MM.1S (cell line): ENCODE data around the gene PDE4B.
"Not testable (repeated sequence)": the region's sequence is repeated elsewhere in the genome, so short reads cannot be mapped to it uniquely, and the experiment has no call there.

Experiments used
- DNase-seq: peaks from one replicate; pipeline ENCODE4 v3.0.0-alpha.2; 2015
- H2AFZ ChIP-seq: fragments of 300-600 bp; sonication (generic); 2 replicates; pipeline ENCODE4 v1.6.0; 2016; ENCODE audit warnings: antibody characterized with exemption, low read length
- H3F3A ChIP-seq: fragments of 300-600 bp; sonication (generic); 2 replicates; pipeline ENCODE4 v1.6.1; 2016; ENCODE audit warnings: mild to moderate bottlenecking, antibody characterized with exemption, low read length, moderate library complexity, mixed read lengths; ENCODE audit not compliant: insufficient read depth
- H3K27ac ChIP-seq: fragments of 300-600 bp; sonication (generic); 2 replicates; pipeline ENCODE4 v1.5.1; 2016; ENCODE audit warnings: mild to moderate bottlenecking, low read length
- H3K27me3 ChIP-seq: fragments of 300-600 bp; sonication (generic); replicated peaks from 2 replicates; pipeline ENCODE4 v1.6.0; 2016; ENCODE audit warnings: low read length; ENCODE audit not compliant: insufficient read depth
- H3K36me3 ChIP-seq: fragments of 300-600 bp; sonication (generic); replicated peaks from 2 replicates; pipeline ENCODE4 v1.6.1; 2016; ENCODE audit warnings: mild to moderate bottlenecking, low read length, mixed read lengths; ENCODE audit not compliant: insufficient read depth
- H3K4me1 ChIP-seq: fragments of 300-600 bp; sonication (generic); 2 replicates; pipeline ENCODE4 v1.6.1; 2016; ENCODE audit warnings: low read length, mixed read lengths
- H3K4me2 ChIP-seq: fragments of 300-600 bp; sonication (generic); 2 replicates; pipeline ENCODE4 v1.6.0; 2016; ENCODE audit warnings: low read depth, low read length
- H3K4me3 ChIP-seq: fragments of 300-600 bp; sonication (generic); 2 replicates; pipeline ENCODE4 v1.5.1; 2016; ENCODE audit warnings: low read length, mixed read lengths
- H3K79me2 ChIP-seq: fragments of 300-600 bp; sonication (generic); 2 replicates; pipeline ENCODE4 v1.6.1; 2016; ENCODE audit warnings: mixed run types, low read length, mixed read lengths
- H3K9ac ChIP-seq: fragments of 300-600 bp; sonication (generic); 2 replicates; pipeline ENCODE4 v1.6.1; 2016; ENCODE audit warnings: low read length, mixed read lengths
- H3K9me2 ChIP-seq: fragments of 300-600 bp; sonication (generic); replicated peaks from 2 replicates; pipeline ENCODE4 v1.6.1; 2016; ENCODE audit warnings: mild to moderate bottlenecking, low read length, mixed read lengths; ENCODE audit not compliant: insufficient read depth
- H3K9me3 ChIP-seq: fragments of 300-600 bp; sonication (generic); replicated peaks from 2 replicates; pipeline ENCODE4 v1.6.1; 2016; ENCODE audit warnings: mild to moderate bottlenecking, low read length, mixed read lengths; ENCODE audit not compliant: insufficient read depth
- H4K20me1 ChIP-seq: fragments of 300-600 bp; sonication (generic); 2 replicates; pipeline ENCODE4 v1.6.1; 2016; ENCODE audit warnings: mild to moderate bottlenecking, low read length, moderate library complexity, mixed read lengths; ENCODE audit not compliant: insufficient read depth
- EZH2 ChIP-seq: fragments of 300-600 bp; sonication (generic); optimal IDR thresholded peaks from 2 replicates; pipeline ENCODE3; 2017; ENCODE audit warnings: low read depth, mild to moderate bottlenecking, antibody characterized with exemption, low read length, mixed read lengths
- EZH2phosphoT487 ChIP-seq: fragments of 300-600 bp; sonication (generic); IDR thresholded peaks from 2 replicates; pipeline ENCODE4 v1.6.1; 2018; ENCODE audit warnings: antibody characterized with exemption, low read length
- TF ChIP-seq, protein P1 (sequence below): fragments of 300-600 bp; sonication (generic); IDR thresholded peaks from 2 replicates; pipeline ENCODE4 v1.5.1; 2016; ENCODE audit warnings: antibody characterized with exemption, low read length, mixed read lengths

PDE4B gene

DNA sequence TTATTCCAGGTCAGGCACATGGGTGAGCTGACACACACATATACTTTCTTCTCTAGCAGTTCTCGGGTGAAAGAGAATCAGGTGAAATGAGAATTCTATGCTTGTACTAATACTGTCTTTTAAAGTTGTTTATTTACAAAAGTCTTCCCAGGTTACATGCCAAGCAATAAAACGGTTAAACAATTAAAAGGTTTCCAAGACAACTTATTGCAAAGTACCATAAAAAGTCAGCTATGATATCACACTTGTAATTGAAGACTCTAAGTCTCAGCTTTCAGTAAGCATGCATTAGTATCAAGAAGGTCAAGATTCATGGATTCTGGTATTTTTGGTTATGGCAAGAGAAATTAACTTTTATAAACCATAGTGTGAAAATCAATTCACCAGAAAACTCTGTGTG is 171.4 kb downstream of the PDE4B start:
- Histone ChIP-seq H3F3A (no peaks in the 10 kb centered on the region), H3K4me3 (no peak overlapping the region), H3K27ac (no peak overlapping the region), H3K9ac (no peak overlapping the region), H3K4me1 (no peaks in the 10 kb centered on the region), H3K36me3 (no peaks in the 10 kb centered on the region), H3K27me3 (no peaks in the 10 kb centered on the region), H3K79me2 (no peaks in the 10 kb centered on the region), H4K20me1 (no peaks in the 10 kb centered on the region), H3K9me3 (no peaks in the 10 kb centered on the region), H3K9me2 (no peaks in the 10 kb centered on the region), H2AFZ (no peak overlapping the region), H3K4me2 (no peak overlapping the region)
- TF ChIP-seq, protein P1, sequence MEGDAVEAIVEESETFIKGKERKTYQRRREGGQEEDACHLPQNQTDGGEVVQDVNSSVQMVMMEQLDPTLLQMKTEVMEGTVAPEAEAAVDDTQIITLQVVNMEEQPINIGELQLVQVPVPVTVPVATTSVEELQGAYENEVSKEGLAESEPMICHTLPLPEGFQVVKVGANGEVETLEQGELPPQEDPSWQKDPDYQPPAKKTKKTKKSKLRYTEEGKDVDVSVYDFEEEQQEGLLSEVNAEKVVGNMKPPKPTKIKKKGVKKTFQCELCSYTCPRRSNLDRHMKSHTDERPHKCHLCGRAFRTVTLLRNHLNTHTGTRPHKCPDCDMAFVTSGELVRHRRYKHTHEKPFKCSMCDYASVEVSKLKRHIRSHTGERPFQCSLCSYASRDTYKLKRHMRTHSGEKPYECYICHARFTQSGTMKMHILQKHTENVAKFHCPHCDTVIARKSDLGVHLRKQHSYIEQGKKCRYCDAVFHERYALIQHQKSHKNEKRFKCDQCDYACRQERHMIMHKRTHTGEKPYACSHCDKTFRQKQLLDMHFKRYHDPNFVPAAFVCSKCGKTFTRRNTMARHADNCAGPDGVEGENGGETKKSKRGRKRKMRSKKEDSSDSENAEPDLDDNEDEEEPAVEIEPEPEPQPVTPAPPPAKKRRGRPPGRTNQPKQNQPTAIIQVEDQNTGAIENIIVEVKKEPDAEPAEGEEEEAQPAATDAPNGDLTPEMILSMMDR = no peak
- TF ChIP-seq EZH2 (no peak), EZH2phosphoT487 (no peak)
- DNase-seq = no peak

DNA sequence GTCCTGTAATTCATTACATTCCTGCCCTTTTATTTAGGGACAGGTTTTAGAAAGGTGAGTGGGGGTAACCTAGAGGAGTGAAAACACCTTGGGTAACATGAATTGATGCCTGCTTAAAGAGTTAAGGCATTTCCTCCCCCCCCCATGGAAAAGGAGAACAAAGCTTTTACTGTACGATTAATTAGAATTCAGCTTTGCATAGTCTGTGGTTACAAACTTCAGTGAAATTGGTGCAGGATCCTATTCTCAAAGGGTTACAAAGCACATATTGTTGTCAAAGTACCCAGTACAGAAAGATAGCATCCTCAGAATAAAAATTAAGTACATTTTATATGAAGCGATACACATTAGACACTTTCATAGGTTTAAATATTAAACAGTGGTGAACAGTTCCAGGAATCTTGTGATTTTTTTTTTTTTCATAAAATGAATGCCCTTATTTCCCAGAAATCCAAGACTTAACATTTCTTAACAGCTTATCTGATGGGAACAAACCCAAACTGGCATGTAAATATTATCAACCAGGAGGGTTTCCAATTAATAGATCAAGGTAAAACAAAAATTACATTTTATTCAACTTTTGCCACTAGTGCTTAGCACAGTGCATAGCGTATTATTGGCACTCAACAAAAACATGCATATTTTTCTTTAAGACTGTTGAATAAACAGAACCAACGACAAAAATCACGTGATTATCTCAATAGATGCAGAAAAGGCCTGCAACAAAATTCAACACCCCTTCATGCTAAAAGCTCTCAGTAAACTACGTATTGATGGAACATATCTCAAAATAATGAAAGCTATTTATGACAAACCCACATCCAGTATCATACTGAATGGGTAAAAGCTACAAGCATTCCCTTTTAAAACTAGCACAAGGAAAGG is 172.7 kb downstream of the PDE4B start:
- H3K36me3 ChIP-seq = no peaks in the 10 kb centered on the region
- H3K27me3 ChIP-seq = no peaks in the 10 kb centered on the region
- DNase-seq = no peak
- no peaks in the 10 kb centered on the region for H3K4me1 ChIP-seq
- no peak overlapping the region for H3K4me3 ChIP-seq
- no peaks in the 10 kb centered on the region for H3K9me3 ChIP-seq
- TF ChIP-seq, protein P1 = no peak
- H3K4me2 ChIP-seq = no peak overlapping the region
- no peaks in the 10 kb centered on the region for H3F3A ChIP-seq
- no peaks in the 10 kb centered on the region for H4K20me1 ChIP-seq
- H3K27ac ChIP-seq = no peak overlapping the region
- H3K79me2 ChIP-seq = no peaks in the 10 kb centered on the region
- no peaks in the 10 kb centered on the region for H3K9me2 ChIP-seq
- H2AFZ ChIP-seq = no peak overlapping the region
- no peak overlapping the region for H3K9ac ChIP-seq

DNA sequence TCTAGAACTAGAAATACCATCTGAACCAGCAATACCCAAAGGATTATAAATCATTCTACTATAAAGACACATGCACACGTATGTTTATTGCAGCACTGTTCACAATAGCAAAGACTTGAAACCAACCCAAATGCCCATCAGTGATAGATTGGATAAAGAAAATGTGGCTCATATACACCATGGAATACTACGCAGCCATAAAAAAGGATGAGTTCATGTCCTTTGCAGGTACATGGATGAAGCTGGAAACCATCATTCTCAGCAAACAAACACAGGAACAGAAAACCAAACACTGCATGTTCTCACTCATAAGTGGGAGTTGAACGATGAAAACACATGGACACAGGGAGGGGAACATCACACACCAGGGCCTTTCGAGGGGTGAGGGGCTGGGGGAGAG is 174.8 kb downstream of the PDE4B start:
- not testable (repeated sequence) for H3K4me1 ChIP-seq, H3K4me2 ChIP-seq, H3K9me2 ChIP-seq, H3K9ac ChIP-seq, H3K9me3 ChIP-seq, H3K27ac ChIP-seq, H3F3A ChIP-seq, H3K27me3 ChIP-seq, H3K79me2 ChIP-seq, DNase-seq, H4K20me1 ChIP-seq, H2AFZ ChIP-seq, H3K4me3 ChIP-seq, H3K36me3 ChIP-seq

DNA sequence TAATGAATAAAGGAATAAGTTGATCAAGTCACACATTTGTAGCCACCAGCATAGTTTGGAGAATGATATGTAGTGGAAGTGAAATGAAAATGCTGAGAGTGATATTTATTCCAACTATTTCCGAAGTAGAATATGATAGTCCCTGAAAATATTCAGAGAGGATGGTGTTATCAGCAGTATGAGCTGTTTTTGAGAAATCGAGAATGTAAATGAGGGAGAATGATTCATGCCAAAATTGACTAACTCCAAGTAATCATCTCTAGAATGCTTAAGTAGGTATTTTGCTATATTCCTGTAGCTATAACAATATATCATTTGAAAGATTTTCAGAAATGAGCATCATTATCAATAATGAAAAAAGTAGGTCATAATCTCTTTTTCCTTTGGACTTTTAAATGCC is 178.9 kb downstream of the PDE4B start:
- no peaks in the 10 kb centered on the region for H3F3A ChIP-seq
- H3K4me3 ChIP-seq = no peak overlapping the region
- no peaks in the 10 kb centered on the region; the same call in 1 of the 2 replicates for H3K36me3 ChIP-seq
- no peaks in the 10 kb centered on the region for H3K27me3 ChIP-seq
- H3K4me1 ChIP-seq = no peaks in the 10 kb centered on the region
- H2AFZ ChIP-seq = no peak overlapping the region
- H3K9me2 ChIP-seq = no peaks in the 10 kb centered on the region
- H3K4me2 ChIP-seq = no peak overlapping the region
- H3K9ac ChIP-seq = no peak overlapping the region
- TF ChIP-seq EZH2 (no peak), EZH2phosphoT487 (no peak)
- TF ChIP-seq, protein P1 = no peak
- no peaks in the 10 kb centered on the region for H3K79me2 ChIP-seq
- no peak for DNase-seq
- no peaks in the 10 kb centered on the region for H3K9me3 ChIP-seq
- no peaks in the 10 kb centered on the region for H4K20me1 ChIP-seq
- no peak overlapping the region for H3K27ac ChIP-seq
